Neural cell (in vitro differentiated cells): Measurements from ENCODE around the gene WNT5B.
"Not testable (repeated sequence)": the region's sequence is repeated elsewhere in the genome, so short reads cannot be mapped to it uniquely, and the experiment has no call there.

Source experiments
- EZH2 ChIP-seq: fragments of 200-600, 300-800 bp; shearing (Covaris generic), sonication (generic); IDR thresholded peaks from 2 replicates; pipeline ENCODE4 v1.6.1; 2014; ENCODE audit warnings: antibody characterized with exemption, low read length, borderline replicate concordance, mild to moderate bottlenecking; ENCODE audit not compliant: insufficient read depth, poor library complexity, severe bottlenecking
- POLR2AphosphoS5 ChIP-seq: IDR thresholded peaks from 2 replicates; pipeline ENCODE4 v1.6.1; 2012
- TF ChIP-seq, protein P1 (sequence below): fragments of 450-650 bp; IDR thresholded peaks from 2 replicates; pipeline ENCODE4 v1.5.1; 2014; ENCODE audit warnings: antibody characterized with exemption, mild to moderate bottlenecking, moderate library complexity; ENCODE audit not compliant: poor library complexity, severe bottlenecking

DNA sequence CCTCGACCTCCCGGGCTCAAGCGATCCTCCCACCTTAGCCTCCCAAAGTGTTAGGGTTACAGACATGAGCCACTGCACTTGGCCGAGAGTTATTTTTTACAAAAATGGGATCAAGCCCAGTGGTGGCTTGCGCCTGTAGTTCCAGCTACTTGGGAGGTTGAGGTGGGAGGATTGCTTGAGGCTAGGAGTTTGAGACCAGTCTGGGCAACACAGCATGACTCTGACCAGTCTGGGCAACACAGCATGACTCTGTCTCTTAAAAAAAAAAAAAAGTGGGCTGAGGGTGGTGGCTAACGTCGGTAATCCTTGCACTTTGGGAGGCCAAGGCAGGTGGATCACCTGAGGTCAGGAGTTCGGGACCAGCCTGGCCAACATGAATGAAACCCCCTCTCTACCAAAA lies 66.1 kb downstream of the WNT5B start:
- TF ChIP-seq, protein P1, sequence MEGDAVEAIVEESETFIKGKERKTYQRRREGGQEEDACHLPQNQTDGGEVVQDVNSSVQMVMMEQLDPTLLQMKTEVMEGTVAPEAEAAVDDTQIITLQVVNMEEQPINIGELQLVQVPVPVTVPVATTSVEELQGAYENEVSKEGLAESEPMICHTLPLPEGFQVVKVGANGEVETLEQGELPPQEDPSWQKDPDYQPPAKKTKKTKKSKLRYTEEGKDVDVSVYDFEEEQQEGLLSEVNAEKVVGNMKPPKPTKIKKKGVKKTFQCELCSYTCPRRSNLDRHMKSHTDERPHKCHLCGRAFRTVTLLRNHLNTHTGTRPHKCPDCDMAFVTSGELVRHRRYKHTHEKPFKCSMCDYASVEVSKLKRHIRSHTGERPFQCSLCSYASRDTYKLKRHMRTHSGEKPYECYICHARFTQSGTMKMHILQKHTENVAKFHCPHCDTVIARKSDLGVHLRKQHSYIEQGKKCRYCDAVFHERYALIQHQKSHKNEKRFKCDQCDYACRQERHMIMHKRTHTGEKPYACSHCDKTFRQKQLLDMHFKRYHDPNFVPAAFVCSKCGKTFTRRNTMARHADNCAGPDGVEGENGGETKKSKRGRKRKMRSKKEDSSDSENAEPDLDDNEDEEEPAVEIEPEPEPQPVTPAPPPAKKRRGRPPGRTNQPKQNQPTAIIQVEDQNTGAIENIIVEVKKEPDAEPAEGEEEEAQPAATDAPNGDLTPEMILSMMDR: not testable (repeated sequence)
- not testable (repeated sequence) for TF ChIP-seq POLR2AphosphoS5, EZH2
